ENCODE results near the gene USP21.

- TF ChIP-seq CTCF (IDR thresholded peaks at IDR 0.05; ENCODE audit: low read length) (no peak), EZH2 (optimal IDR thresholded peaks at IDR 0.05; ENCODE audit: low read depth, low read length) (no peak)
Measured at GRCh38 chr1:161138431-161138830, 20.9 kb upstream of the USP21 start.

Measured in MM.1S (cell line).